Activated CD4-positive, alpha-beta T cell treated with anti-CD3 and anti-CD28 coated beads for 48 hours (primary cell): ENCODE data around the gene IRAK2.
"Not testable (repeated sequence)": the region's sequence is repeated elsewhere in the genome, so short reads cannot be mapped to it uniquely, and the experiment has no call there.

ENCODE experiments used
- DNase-seq: peaks from one replicate; pipeline ENCODE4 v3.0.0-alpha.2; 2020

The IRAK2 gene, protein sequence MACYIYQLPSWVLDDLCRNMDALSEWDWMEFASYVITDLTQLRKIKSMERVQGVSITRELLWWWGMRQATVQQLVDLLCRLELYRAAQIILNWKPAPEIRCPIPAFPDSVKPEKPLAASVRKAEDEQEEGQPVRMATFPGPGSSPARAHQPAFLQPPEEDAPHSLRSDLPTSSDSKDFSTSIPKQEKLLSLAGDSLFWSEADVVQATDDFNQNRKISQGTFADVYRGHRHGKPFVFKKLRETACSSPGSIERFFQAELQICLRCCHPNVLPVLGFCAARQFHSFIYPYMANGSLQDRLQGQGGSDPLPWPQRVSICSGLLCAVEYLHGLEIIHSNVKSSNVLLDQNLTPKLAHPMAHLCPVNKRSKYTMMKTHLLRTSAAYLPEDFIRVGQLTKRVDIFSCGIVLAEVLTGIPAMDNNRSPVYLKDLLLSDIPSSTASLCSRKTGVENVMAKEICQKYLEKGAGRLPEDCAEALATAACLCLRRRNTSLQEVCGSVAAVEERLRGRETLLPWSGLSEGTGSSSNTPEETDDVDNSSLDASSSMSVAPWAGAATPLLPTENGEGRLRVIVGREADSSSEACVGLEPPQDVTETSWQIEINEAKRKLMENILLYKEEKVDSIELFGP

GRCh38 chr3:10164546-10165393 is at the start of gene IRAK2:
Gene IRAK2 (plus strand): TSS chr3:10164919. CDS start chr3:10164955, 36 bp downstream.
- DNase-seq: peak; percentile 64

DNA sequence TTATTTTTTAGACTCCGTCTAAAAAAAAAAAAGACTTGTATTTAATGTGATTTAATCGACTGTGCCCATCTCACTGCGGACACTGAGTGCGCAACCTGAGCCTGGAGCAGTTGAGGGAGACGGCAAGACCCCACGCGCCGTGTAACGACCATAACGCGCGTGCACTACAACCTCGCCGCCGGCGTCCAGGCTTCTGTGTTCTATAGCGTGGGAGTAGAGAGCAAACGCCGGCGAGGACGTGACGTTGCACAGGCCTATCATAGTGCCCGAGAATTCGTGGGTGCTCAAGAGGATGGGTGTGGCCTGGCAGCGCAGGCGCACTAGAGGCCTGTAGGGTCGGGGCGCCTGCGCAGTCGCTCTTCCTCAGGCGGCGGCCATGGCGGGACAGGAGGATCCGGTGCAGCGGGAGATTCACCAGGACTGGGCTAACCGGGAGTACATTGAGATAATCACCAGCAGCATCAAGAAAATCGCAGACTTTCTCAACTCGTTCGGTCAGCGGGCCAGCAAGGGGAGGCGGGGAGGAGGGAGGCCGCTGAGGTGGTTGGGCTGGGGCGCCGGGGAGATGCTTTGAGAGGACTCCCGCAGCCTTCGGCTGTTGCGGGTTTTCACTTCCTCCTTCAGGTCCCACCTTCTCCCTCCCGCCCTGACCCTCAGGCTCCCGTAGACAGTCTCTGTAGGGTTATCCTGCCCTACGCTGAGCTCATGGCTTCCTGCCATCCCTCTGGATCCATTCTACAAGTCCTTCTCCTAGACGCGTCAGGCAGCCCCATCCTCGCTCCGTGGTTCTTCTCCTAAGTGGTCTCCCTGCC is 49.2 kb upstream of the IRAK2 start, which contains the start of gene BRK1:
Gene BRK1 (plus strand): TSS at position 350 of the 812 bp plus-strand sequence. CDS start 27 bp downstream, at position 377.
- DNase-seq: peak; percentile 97

GRCh38 chr3:10116138-10116460 is 48.6 kb upstream of the IRAK2 start:
- no peak for DNase-seq

DNA sequence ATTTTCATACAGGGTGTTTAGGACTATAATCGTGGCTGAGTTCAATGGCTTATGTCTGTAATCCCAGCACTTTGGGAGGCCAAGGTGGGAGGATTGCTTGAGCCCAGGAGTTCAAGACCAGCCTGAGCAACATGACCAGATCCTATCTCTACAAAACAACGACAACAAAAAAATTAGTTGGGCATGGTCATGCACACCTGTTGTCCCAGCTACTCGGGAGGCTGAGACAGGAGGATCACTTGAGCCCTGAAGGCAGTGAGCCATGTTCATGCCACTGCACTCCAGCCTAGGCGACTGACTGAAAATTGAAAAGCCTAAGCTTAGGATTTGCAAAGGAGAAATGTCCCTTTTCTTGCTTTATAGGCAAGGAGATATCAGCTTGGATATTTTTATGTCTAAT is 47.8 kb upstream of the IRAK2 start:
- no peak for DNase-seq

DNA sequence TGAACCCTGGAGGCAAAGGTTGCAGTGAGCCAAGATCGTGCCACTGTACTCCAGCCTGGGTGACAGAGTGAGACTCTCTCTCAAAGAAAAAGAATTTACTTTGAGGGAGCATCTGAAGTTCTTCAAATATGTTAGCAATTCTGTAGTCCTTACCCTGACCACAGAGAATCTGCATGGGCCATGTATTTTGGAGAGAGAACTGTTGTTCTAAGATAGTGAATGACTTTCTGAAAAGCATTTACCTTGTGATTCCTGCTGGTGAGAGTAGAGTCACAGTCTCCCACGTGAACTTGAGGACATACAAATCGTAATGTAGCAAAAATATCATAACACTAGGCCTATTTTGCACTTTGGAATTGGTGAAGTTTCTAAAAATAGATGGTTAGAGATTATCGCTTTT is 45.3 kb upstream of the IRAK2 start:
- DNase-seq: no peak

DNA sequence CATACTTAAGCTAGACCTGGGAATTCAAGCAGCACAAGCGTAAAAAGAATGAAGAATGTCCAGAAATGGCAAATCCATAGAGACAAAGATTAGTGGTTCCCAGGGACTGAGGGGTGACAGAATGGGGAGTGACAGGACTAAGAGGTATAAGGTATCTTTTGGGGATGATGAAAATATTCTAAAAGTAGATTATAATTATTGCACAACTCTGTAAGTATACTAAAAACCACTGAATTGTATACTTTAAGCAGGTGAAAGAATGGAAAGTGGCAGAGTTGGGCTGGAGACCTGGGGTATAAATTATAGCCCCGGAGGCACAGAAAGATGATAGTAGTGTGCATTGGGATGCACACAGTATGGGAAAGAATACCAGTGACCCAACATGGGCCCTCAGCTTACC is 43.7 kb upstream of the IRAK2 start:
- no peak for DNase-seq

DNA sequence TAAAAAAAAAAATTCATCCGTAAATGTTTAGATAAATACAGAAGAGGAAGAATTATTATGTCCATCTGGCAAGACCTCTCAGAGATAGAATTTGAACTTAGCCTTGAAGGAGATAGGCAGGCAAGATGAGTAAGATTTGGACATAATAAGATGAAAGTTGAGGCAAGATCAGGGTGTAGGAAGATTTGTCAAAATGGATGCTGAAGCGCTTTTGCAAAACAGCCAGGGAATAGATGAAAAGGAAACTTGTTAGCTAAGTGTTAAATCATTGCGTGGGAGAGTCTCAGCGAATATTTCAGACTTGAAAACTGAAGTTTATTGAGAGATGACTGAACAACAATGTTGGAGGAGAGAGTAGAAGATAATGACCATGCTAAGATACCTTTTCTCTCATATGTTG is 42.0 kb upstream of the IRAK2 start:
- no peak for DNase-seq

DNA sequence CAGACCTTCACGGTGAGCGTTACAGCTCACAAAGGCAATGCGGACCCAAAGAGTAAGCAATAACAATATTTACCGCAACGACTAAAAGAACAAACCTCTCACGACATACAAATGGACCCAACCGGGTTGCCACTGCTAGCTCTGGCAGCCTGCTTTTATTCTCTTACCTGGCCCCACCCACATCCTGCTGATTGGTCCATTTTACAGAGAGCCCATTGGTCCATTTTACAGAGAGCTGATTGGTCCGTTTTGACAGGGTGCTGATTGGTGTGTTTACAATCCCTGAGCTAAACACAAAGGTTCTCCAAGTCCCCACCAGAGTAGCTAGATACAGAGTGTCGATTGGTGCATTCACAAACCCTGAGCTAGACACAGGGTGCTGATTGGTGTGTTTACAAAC is 28.8 kb upstream of the IRAK2 start:
- peak; percentile 17 for DNase-seq

GRCh38 chr3:10136426-10137005 is 28.2 kb upstream of the IRAK2 start:
- DNase-seq: no peak

- no peak for DNase-seq
Observed at GRCh38 chr3:10137178-10137577, 27.5 kb upstream of the IRAK2 start.

- no peak for DNase-seq
Observed at GRCh38 chr3:10140996-10141546, 23.6 kb upstream of the IRAK2 start.

DNA sequence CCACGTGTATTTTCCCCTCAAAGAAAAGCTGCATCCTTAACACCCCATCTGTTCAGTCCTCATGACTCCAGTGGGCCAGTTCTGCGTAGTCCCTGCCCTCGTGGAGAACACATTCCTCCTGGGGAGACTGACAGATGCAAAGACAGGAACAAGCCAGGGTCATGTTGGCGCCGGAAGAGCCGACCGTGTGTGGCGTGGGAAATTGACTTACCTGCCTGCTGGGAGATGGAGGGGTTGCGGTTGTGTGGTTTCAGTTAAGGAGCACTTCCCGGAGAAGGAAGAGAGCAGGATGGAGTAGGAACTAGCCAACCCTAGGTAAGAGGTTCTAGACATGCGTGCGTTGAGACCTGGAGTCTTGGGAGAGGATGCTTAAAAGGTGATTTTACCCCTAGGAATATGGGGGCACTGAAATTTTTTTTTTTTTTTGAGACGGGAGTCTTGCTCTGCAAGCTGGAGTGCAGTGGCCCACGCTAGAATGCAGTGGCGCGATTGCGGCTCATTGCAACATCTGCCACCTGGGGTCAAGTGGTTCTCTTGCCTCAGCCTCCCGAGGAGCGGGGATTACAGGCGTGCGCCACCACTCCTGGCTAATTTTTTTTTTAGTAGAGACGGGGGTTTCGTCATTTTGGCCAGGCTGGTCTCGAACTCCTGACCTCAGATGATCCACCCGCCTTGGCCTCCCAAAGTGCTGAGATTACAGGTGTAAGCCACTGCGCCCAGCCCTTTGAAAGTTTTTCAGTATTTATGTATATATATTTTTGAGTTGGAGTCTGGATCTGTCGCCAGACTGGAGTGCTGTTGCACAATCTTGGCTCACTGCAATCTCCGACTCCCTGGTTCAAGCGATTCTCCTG is 21.8 kb upstream of the IRAK2 start:
- DNase-seq: peak; percentile 32

- DNase-seq: no peak
Observed at GRCh38 chr3:10145685-10146084, 19.0 kb upstream of the IRAK2 start.

GRCh38 chr3:10149226-10149625 is 15.5 kb upstream of the IRAK2 start:
- no peak for DNase-seq

- no peak for DNase-seq
Observed at GRCh38 chr3:10150987-10151386, 13.7 kb upstream of the IRAK2 start.

DNA sequence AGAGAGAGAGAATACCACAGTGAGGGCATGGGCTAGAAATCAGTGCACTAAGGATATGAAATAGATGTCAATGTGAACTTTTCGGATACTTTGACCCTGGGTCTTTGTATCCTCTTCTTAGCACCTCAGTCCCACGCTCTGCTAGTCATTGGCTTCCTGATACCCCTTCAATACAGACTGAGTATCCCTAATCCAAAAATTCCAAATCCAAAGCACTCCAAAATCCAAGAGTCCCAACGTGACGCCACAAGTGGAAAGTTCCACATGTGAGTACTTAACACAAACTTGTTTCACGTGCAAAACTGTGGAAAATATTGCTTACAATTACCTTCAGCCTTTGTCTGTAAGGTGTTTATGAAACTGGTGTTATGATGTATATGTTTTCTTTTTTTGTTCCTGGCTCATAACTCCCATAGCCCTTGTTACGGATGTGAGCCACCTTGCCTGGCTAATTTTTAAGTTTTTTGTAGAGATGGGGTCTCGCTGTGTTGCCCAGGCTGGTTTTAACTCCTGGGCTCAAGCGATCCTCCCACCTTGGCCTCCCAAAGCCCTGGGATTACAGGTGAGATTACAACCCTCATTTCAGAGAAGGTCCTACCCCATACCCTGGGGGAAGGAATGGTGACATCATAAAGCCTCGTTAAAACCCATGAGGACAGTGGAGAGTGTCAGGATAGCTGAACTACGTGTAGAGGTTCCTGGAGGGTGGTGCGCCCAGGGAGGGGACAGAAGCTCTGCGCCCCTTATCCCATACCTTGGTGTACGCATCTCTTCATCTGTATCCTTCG is 10.2 kb upstream of the IRAK2 start:
- no peak for DNase-seq

DNA sequence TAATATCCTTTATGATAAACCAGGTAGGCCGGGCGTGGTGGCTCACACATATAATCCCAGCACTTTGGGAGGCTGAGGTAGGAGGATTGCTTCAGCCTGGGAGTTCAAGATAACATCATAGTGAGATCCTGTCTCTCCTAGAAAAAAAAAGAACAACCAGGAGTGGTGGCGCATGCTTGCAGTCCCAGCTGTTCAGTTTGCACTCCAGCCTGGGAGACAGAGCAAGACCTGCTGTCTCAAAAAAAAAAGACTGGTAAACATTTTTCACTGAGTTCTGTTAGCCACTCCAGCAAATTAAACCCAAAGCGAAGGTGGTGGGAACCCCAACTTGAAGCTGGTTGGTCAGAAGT is 9.6 kb upstream of the IRAK2 start:
- DNase-seq: no peak

DNA sequence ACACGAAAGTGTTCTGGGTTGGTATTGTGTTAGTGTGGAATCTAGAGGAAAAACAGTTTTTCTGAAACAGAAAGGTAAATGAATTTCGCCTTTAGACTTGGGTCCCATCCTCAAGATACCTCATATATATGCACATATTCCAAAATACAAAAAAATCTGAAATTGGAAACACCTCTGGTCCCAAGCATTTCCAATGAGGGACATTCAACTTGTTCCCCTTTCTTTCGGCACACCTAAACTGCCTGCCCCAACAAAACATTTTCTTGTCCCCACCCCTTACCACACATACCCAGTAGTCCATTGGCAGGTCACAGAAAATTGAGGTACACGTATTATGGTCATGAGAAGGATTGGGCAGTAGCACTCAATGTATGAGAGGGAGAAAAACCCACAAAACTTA is 9.1 kb upstream of the IRAK2 start:
- DNase-seq: no peak

- DNase-seq: no peak
Observed at GRCh38 chr3:10157031-10157430, 7.7 kb upstream of the IRAK2 start.

- not testable (repeated sequence) for DNase-seq
Observed at GRCh38 chr3:10158555-10158954, 6.2 kb upstream of the IRAK2 start.
